HepG2 (cell line): ENCODE results near the gene RANBP17. TPM values are rescaled to one million over a fixed set of nuclear protein-coding genes. Genes with fewer than 3 reads are reported as not detected.

Source experiments
- ATAC-seq: fragments of 200-7000 bp; cut with Tn5 transposase; 3 replicates; pipeline ENCODE4 v1.9.1; 2020; ENCODE audit warnings: mild to moderate bottlenecking, moderate library complexity
- BruUV-seq: library from RNA; stranded (reverse); fragments of 400-500 nt; replicated peaks from 2 replicates; lab custom pipeline; 2021; lab: Mats Ljungman, UMichigan
- CTCF ChIA-PET: fragments of 300-600 bp; formaldehyde crosslinking; extraction: SDS; loops from one replicate; lab custom pipeline; 2021; ENCODE audit warnings: low total read pairs, inconsistent platforms, low intra/inter-chr PET ratio; lab: Yijun Ruan, JAX
- POLR2A ChIA-PET: fragments of 350-600 bp; sonication (Branson Sonifier 250); formaldehyde crosslinking; loops from one replicate; lab custom pipeline; 2020; ENCODE audit warnings: antibody characterized with exemption, inconsistent platforms; lab: Yijun Ruan, JAX
- DNase-seq: peaks from one replicate; pipeline ENCODE4 v3.0.0-alpha.2; 2015; ENCODE audit warnings: low spot score
- FAIRE-seq: peaks from 3 replicates; lab custom pipeline; 2011; peaks lifted over from hg19 to GRCh38; lab: Jason Lieb, UNC
- H2AFZ ChIP-seq: one replicate; pipeline ENCODE4 v1.6.1; 2011; ENCODE audit warnings: low read length, inconsistent platforms
- H3K27ac ChIP-seq: fragments of 300-600 bp; 3 replicates; pipeline ENCODE4 v1.8.0; 2011; ENCODE audit warnings: mixed run types, mild to moderate bottlenecking, mixed read lengths, low read length, inconsistent platforms; ENCODE audit not compliant: insufficient read depth; ENCODE audit errors: extremely low read length
- H3K27me3 ChIP-seq, 2 experiments: fragments of 200-600 bp in 1 of 2; 2 replicates in 1 of 2; 3 replicates in 1 of 2; pipeline versions ENCODE4 v1.6.0 to v1.8.0; 2011; ENCODE audit warnings: low read length in 2 of 2, mild to moderate bottlenecking in 2 of 2, moderate library complexity in 2 of 2, inconsistent platforms in 1 of 2; ENCODE audit not compliant: insufficient read depth in 2 of 2, control insufficient read depth in 1 of 2
- H3K36me3 ChIP-seq, 2 experiments: fragments of 200-600 bp in 1 of 2; replicated peaks in 1 of 2; 2 replicates in 1 of 2; 3 replicates in 1 of 2; pipeline versions ENCODE4 v1.5.1 to v1.8.0; 2011; ENCODE audit warnings: low read length in 2 of 2, inconsistent platforms in 1 of 2; ENCODE audit not compliant: insufficient read depth in 2 of 2, control insufficient read depth in 1 of 2
- H3K4me1 ChIP-seq: 2 replicates; pipeline ENCODE4 v1.5.1; 2012; ENCODE audit warnings: low read length, inconsistent platforms; ENCODE audit not compliant: insufficient read depth
- H3K4me2 ChIP-seq: 2 replicates; pipeline ENCODE4 v1.6.0; 2011; ENCODE audit warnings: low read depth, low read length, inconsistent platforms
- H3K4me3 ChIP-seq, 3 experiments: fragments of 200-600 bp in 1 of 3; sonication (generic), shearing (Covaris generic) in 1 of 3; replicated peaks in 1 of 3; 2 replicates each; pipeline ENCODE4 v1.5.1; 2011 to 2016; ENCODE audit warnings: low read length in 3 of 3, inconsistent platforms in 2 of 3, low read depth in 2 of 3, mild to moderate bottlenecking in 2 of 3, control low read depth in 1 of 3, mixed read lengths in 1 of 3; ENCODE audit not compliant: insufficient read depth in 1 of 3
- H3K79me2 ChIP-seq: one replicate; pipeline ENCODE4 v1.6.1; 2011; ENCODE audit warnings: low read length, inconsistent platforms; ENCODE audit not compliant: insufficient read depth
- H3K9ac ChIP-seq: 2 replicates; pipeline ENCODE4 v1.6.0; 2011; ENCODE audit warnings: mild to moderate bottlenecking, low read depth, low read length, inconsistent platforms; ENCODE audit not compliant: insufficient read depth
- H3K9me3 ChIP-seq: 2 replicates; pipeline ENCODE4 v1.5.1; 2012; ENCODE audit warnings: mild to moderate bottlenecking, low read length
- H4K20me1 ChIP-seq: 2 replicates; pipeline ENCODE4 v1.6.0; 2011; ENCODE audit warnings: inconsistent platforms, mild to moderate bottlenecking, low read length, moderate library complexity; ENCODE audit not compliant: insufficient read depth
- BRF2 ChIP-seq: sonication (generic); formaldehyde crosslinking; IDR thresholded peaks from 2 replicates; pipeline ENCODE4 v1.8.1; 2022; ENCODE audit warnings: mild to moderate bottlenecking, missing genetic modification reagents
- KAT8 ChIP-seq: IDR thresholded peaks from 2 replicates; pipeline ENCODE4 v1.6.1; 2016; ENCODE audit warnings: missing genetic modification reagents, missing compliant biosample characterization
- NFIC ChIP-seq: IDR thresholded peaks from 2 replicates; pipeline ENCODE4 v1.6.1; 2012; ENCODE audit warnings: mild to moderate bottlenecking, low read length, inconsistent platforms
- PRDM4 ChIP-seq: sonication (generic); formaldehyde crosslinking; IDR thresholded peaks from 2 replicates; pipeline ENCODE4 v1.9.0; 2021; ENCODE audit warnings: missing genetic modification reagents, borderline replicate concordance
- TARDBP ChIP-seq: sonication (generic); formaldehyde crosslinking; IDR thresholded peaks from 2 replicates; pipeline ENCODE4 v1.8.0; 2022; ENCODE audit warnings: mild to moderate bottlenecking, missing genetic modification reagents
- U2AF2 ChIP-seq: fragments of 200-400 bp; formaldehyde crosslinking; IDR thresholded peaks from 2 replicates; pipeline ENCODE4 v1.6.1; 2017; ENCODE audit warnings: low read depth, mild to moderate bottlenecking, low read length
- ZBTB3 ChIP-seq: sonication (generic); formaldehyde crosslinking; IDR thresholded peaks from 2 replicates; pipeline ENCODE4 v1.4.0; 2020; ENCODE audit warnings: low read depth, mild to moderate bottlenecking, moderate library complexity, missing genetic modification reagents, borderline replicate concordance
- ZBTB42 ChIP-seq: sonication (generic); formaldehyde crosslinking; IDR thresholded peaks from 2 replicates; pipeline ENCODE4 v1.5.0; 2020; ENCODE audit warnings: mild to moderate bottlenecking, missing genetic modification reagents
- ZMAT3 ChIP-seq: sonication (generic); formaldehyde crosslinking; conservative IDR thresholded peaks from 2 replicates; pipeline ENCODE4 v1.7.0; 2021; ENCODE audit warnings: missing genetic modification reagents
- ZNF256 ChIP-seq: sonication (generic); formaldehyde crosslinking; conservative IDR thresholded peaks from 2 replicates; pipeline ENCODE4 v1.4.0; 2020; ENCODE audit warnings: missing genetic modification reagents
- ZNF326 ChIP-seq: sonication (generic); formaldehyde crosslinking; IDR thresholded peaks from 2 replicates; pipeline ENCODE4 v1.4.0; 2020; ENCODE audit warnings: missing genetic modification reagents, borderline replicate concordance
- ZNF337 ChIP-seq: sonication (generic); formaldehyde crosslinking; IDR thresholded peaks from 2 replicates; pipeline ENCODE4 v1.5.1; 2020; ENCODE audit warnings: missing genetic modification reagents, low read depth, mild to moderate bottlenecking, borderline replicate concordance
- ZNF33B ChIP-seq: sonication (generic); formaldehyde crosslinking; IDR thresholded peaks from 2 replicates; pipeline ENCODE4 v1.5.1; 2020; ENCODE audit warnings: mild to moderate bottlenecking, missing genetic modification reagents
- ZNF557 ChIP-seq: sonication (generic); formaldehyde crosslinking; IDR thresholded peaks from 2 replicates; pipeline ENCODE4 v1.4.0; 2020; ENCODE audit warnings: missing genetic modification reagents
- ZNF670 ChIP-seq: sonication (generic); formaldehyde crosslinking; IDR thresholded peaks from 2 replicates; pipeline ENCODE4 v1.8.0; 2022; ENCODE audit warnings: mild to moderate bottlenecking, missing genetic modification reagents, borderline replicate concordance
- ZSCAN12 ChIP-seq: sonication (generic); formaldehyde crosslinking; IDR thresholded peaks from 2 replicates; pipeline ENCODE4 v1.9.0; 2021; ENCODE audit warnings: mild to moderate bottlenecking, missing genetic modification reagents
- WGBS: methylation state at CpG from one replicate; pipeline ENCODE4 v1.1.6; 2017; ENCODE audit warnings: low lambda C conversion rate; 5-methylcytosine and 5-hydroxymethylcytosine counted together
- in situ Hi-C: cut with HindIII; loops from 2 replicates; pipeline ENCODE4 v1.10.0; 2017; ENCODE audit warnings: low pct_unique_long_range_greater_than_20kb; ENCODE audit not compliant: extremely low pct_ligation_motif_present
- intact Hi-C: fragments of 100-400 bp; cut with micrococcal nuclease; formaldehyde crosslinking; loops from one replicate; pipeline ENCODE4 v1.10.0; 2022; ENCODE audit not compliant: unreplicated experiment
- polyA plus RNA-seq, 8 experiments: library from polyadenylated mRNA; depleted of rRNA in 3 of 8; stranded (reverse) in 7 of 8; unstranded in 1 of 8; fragments of >200 nt; fragmentation: Illumina TruSeq in 4 of 8; extraction: Trizol in 4 of 8; gene quantifications; 2 replicates each; pipeline versions ENCODE4 v1.2.1 to v1.2.3, GENCODE V29; 2011 to 2016; ENCODE audit warnings: low read depth in 4 of 8, missing spikeins in 1 of 8, mixed read lengths in 1 of 8; ENCODE audit not compliant: insufficient read depth in 1 of 8
- total RNA-seq, 5 experiments: library from RNA; depleted of rRNA; stranded (reverse); fragments of >200 nt; fragmentation: Illumina TruSeq; extraction: Trizol; gene quantifications; 2 replicates each; pipeline ENCODE4 v1.2.3, GENCODE V29; 2016; ENCODE audit warnings: low read depth in 1 of 5
- TF ChIP-seq, protein P1 (sequence below): sonication (generic); formaldehyde crosslinking; conservative IDR thresholded peaks from 2 replicates; pipeline ENCODE4 v1.8.0; 2022; ENCODE audit warnings: mild to moderate bottlenecking, moderate library complexity, missing genetic modification reagents
- TF ChIP-seq, protein P2 (sequence below): sonication (generic); formaldehyde crosslinking; IDR thresholded peaks from 2 replicates; pipeline ENCODE4 v1.8.0; 2022; ENCODE audit warnings: mild to moderate bottlenecking, missing genetic modification reagents, moderate library complexity

Gene RANBP17
- total and polyA plus RNA-seq, 2 of the 13 experiments (the other 11 are each of a cell fraction or from before 2014, with no cell fraction given) = not detected

DNA sequence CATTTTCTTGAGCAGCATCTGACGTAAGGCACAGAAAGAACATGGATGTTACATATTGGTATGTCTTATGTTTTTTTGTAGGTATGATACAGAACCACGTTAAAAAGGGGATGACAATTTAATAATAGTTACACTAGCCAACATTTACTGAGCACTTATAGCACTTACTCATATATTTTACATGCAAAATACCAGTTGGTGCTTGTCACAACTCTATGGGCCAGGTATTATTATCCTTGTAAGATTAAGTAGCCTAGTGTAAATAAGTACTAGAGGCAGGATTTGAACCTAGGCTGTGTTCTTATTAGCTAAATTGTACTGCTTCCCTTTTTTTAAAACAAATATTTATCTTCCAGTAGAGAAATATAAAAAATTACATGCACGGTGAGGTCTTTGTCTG is 83.5 kb downstream of the RANBP17 start:
- no TSS peak for BruUV-seq
- FAIRE-seq = no peak
- no peak for DNase-seq
- CTCF ChIA-PET = no interaction called here
- POLR2A ChIA-PET = no interaction called here
- Histone ChIP-seq H3K9ac (no peak overlapping the region), H3K9me3 (no peaks in the 10 kb centered on the region), H3K36me3 (no peaks in the 10 kb centered on the region), H3K4me1 (no peaks in the 10 kb centered on the region), H2AFZ (no peak overlapping the region), H3K27me3 (no peaks in the 10 kb centered on the region), H3K4me2 (no peak overlapping the region), H4K20me1 (no peaks in the 10 kb centered on the region), H3K79me2 (no peaks in the 10 kb centered on the region), H3K4me3 (no peak overlapping the region), H3K27ac (no peak overlapping the region)
- no peak for ATAC-seq
- in situ Hi-C loops (no loop called here), intact Hi-C loops (no loop called here)
- 14% methylated on average over 3 of the region's 3 CpGs for WGBS
- TF ChIP-seq ZNF33B (CRISPR knock-in tag) (no peak), ZNF557 (CRISPR knock-in tag) (no peak), ZBTB42 (no peak), BRF2 (no peak), ZNF256 (CRISPR knock-in tag) (no peak), ZNF337 (no peak), ZBTB3 (CRISPR knock-in tag) (no peak), ZSCAN12 (CRISPR knock-in tag) (no peak), TARDBP (CRISPR knock-in tag) (no peak), ZMAT3 (CRISPR knock-in tag) (no peak), KAT8 (CRISPR knock-in tag) (no peak), U2AF2 (no peak), ZNF670 (CRISPR knock-in tag) (no peak), PRDM4 (CRISPR knock-in tag) (no peak), ZNF326 (CRISPR knock-in tag) (no peak), NFIC (no peak)
- TF ChIP-seq, protein P1, sequence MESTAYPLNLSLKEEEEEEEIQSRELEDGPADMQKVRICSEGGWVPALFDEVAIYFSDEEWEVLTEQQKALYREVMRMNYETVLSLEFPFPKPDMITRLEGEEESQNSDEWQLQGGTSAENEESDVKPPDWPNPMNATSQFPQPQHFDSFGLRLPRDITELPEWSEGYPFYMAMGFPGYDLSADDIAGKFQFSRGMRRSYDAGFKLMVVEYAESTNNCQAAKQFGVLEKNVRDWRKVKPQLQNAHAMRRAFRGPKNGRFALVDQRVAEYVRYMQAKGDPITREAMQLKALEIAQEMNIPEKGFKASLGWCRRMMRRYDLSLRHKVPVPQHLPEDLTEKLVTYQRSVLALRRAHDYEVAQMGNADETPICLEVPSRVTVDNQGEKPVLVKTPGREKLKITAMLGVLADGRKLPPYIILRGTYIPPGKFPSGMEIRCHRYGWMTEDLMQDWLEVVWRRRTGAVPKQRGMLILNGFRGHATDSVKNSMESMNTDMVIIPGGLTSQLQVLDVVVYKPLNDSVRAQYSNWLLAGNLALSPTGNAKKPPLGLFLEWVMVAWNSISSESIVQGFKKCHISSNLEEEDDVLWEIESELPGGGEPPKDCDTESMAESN = no peak
- TF ChIP-seq, protein P2, sequence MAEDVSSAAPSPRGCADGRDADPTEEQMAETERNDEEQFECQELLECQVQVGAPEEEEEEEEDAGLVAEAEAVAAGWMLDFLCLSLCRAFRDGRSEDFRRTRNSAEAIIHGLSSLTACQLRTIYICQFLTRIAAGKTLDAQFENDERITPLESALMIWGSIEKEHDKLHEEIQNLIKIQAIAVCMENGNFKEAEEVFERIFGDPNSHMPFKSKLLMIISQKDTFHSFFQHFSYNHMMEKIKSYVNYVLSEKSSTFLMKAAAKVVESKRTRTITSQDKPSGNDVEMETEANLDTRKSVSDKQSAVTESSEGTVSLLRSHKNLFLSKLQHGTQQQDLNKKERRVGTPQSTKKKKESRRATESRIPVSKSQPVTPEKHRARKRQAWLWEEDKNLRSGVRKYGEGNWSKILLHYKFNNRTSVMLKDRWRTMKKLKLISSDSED = no peak
